K562 (cell line): ENCODE results near the gene PRSS8. TPM values are rescaled to one million over a fixed set of nuclear protein-coding genes. Genes with fewer than 3 reads are reported as not detected.

Experiments used
- HDAC2 ChIP-seq: fragments of 450-650 bp; IDR thresholded peaks from 2 replicates; pipeline ENCODE4 v1.6.1; 2016; ENCODE audit warnings: mild to moderate bottlenecking
- HLTF ChIP-seq: fragments of 450-650 bp; IDR thresholded peaks from 2 replicates; pipeline ENCODE4 v1.6.1; 2016
- KAT8 ChIP-seq: fragments of 450-650 bp; IDR thresholded peaks from 2 replicates; pipeline ENCODE4 v1.6.1; 2016; ENCODE audit warnings: low read depth, mild to moderate bottlenecking
- MEF2A ChIP-seq: IDR thresholded peaks from 2 replicates; pipeline ENCODE4 v1.6.1; 2011; ENCODE audit warnings: low read depth, mild to moderate bottlenecking, low read length, moderate library complexity; ENCODE audit not compliant: control insufficient read depth
- POLR2AphosphoS2 ChIP-seq: IDR thresholded peaks from 2 replicates; pipeline ENCODE4 v1.6.1; 2012; ENCODE audit warnings: low read length, improper control_type of control experiment
- REST ChIP-seq, 2 experiments: fragments of 450-650 bp; formaldehyde crosslinking in 1 of 2; IDR thresholded peaks; 2 replicates each; pipeline versions ENCODE4 v1.4.0 to v1.6.1; 2014 to 2020; ENCODE audit warnings: mild to moderate bottlenecking in 2 of 2, borderline replicate concordance in 1 of 2, low read depth in 1 of 2
- SIN3B ChIP-seq: fragments of 450-650 bp; IDR thresholded peaks from 2 replicates; pipeline ENCODE4 v1.6.1; 2017; ENCODE audit warnings: low read depth, mild to moderate bottlenecking, moderate library complexity
- SIX5 ChIP-seq, 2 experiments: IDR thresholded peaks; 2 replicates each; pipeline ENCODE4 v1.6.1; 2011; ENCODE audit warnings: low read length in 2 of 2, borderline replicate concordance in 1 of 2, low read depth in 1 of 2, mild to moderate bottlenecking in 1 of 2, moderate library complexity in 1 of 2; ENCODE audit not compliant: insufficient read depth in 1 of 2
- TCF15 ChIP-seq: fragments of 250-450 bp; sonication (Bioruptor Pico); IDR thresholded peaks from 2 replicates; pipeline ENCODE4 v1.8.0; 2022; ENCODE audit warnings: moderate library complexity, mild to moderate bottlenecking, inconsistent platforms
- ZC3H8 ChIP-seq: fragments of 450-650 bp; IDR thresholded peaks from 2 replicates; pipeline ENCODE4 v1.6.1; 2017
- ZEB2 ChIP-seq: fragments of 450-650 bp; IDR thresholded peaks from 2 replicates; pipeline ENCODE4 v1.6.1; 2016
- ZNF717 ChIP-seq: fragments of 250-450 bp; sonication (Bioruptor Pico); IDR thresholded peaks from 2 replicates; pipeline ENCODE4 v1.5.0; 2021
- polyA plus RNA-seq, 8 experiments: library from polyadenylated mRNA; depleted of rRNA in 4 of 8; stranded (reverse) in 5 of 8; unstranded in 3 of 8; fragments of >200 nt; fragmentation: Nextera tagmentation in 2 of 8; fragmentation: Illumina TruSeq in 1 of 8; extraction: Ambion mirVana in 2 of 8; extraction: Trizol in 1 of 8; gene quantifications; 2 replicates each; pipeline versions ENCODE4 v1.2.1 to v1.2.3, GENCODE V29; 2011 to 2014; ENCODE audit warnings: inconsistent platforms in 1 of 8, missing spikeins in 1 of 8
- total RNA-seq, 7 experiments: library from RNA; depleted of rRNA in 6 of 7; stranded (reverse); fragments of >200 nt in 6 of 7; fragmentation: Illumina TruSeq in 2 of 7; extraction: Trizol in 2 of 7; gene quantifications; 2 replicates each; pipeline versions ENCODE4 v1.2.1 to v1.2.3, GENCODE V29; 2011 to 2021; ENCODE audit warnings: low replicate concordance in 1 of 7
- TF ChIP-seq, protein P1 (sequence below), 2 experiments: IDR thresholded peaks; 2 replicates each; pipeline ENCODE4 v1.6.1; 2011; ENCODE audit warnings: borderline replicate concordance in 1 of 2, control low read depth in 1 of 2, low read depth in 1 of 2, low read length in 1 of 2, mild to moderate bottlenecking in 1 of 2, mixed read lengths in 1 of 2, moderate library complexity in 1 of 2; ENCODE audit not compliant: insufficient read depth in 1 of 2, insufficient read length in 1 of 2, poor library complexity in 1 of 2, severe bottlenecking in 1 of 2; ENCODE audit errors: extremely low read depth in 1 of 2
- TF ChIP-seq, protein P2 (sequence below), 2 experiments: IDR thresholded peaks in 1 of 2; conservative IDR thresholded peaks in 1 of 2; 2 replicates each; pipeline ENCODE4 v1.6.1; 2016; ENCODE audit warnings: low read depth in 2 of 2, mild to moderate bottlenecking in 1 of 2, missing compliant biosample characterization in 1 of 2, missing genetic modification characterization in 1 of 2, moderate library complexity in 1 of 2

Gene PRSS8
- total and polyA plus RNA-seq, 9 of the 15 experiments (the other 6 are each of a cell fraction or from before 2014, with no cell fraction given), result 0.25 to 3.9 (median 1.3) TPM; not detected in 1

DNA sequence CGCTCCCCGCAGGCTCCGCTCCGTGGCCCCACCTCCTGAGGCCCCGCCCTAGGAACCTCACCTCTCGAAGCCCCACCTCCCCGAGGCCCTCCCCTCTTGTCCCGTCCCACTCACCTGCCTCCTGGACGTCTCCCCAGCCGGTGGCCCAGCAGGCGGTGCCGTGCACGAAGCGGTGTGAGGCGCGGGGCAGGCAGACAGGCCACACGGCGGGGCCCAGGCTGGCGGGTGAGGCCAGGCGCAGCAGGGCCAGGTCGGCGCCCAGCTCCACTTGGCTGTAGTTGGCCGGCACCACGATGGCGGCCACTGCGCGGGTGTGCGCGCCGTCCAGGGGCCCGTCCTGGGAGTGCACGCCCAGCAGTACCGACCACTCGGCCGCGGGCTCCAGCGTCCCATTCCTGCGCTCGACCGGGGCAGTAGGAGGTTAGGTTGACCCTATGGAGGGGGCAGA is 12.8 kb upstream of the PRSS8 start (continued):
- no peak for TF ChIP-seq TCF15 (CRISPR knock-in tag)
- TF ChIP-seq MEF2A, result no peak
- TF ChIP-seq, protein P1, sequence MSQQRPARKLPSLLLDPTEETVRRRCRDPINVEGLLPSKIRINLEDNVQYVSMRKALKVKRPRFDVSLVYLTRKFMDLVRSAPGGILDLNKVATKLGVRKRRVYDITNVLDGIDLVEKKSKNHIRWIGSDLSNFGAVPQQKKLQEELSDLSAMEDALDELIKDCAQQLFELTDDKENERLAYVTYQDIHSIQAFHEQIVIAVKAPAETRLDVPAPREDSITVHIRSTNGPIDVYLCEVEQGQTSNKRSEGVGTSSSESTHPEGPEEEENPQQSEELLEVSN (IDR thresholded peaks at IDR 0.05; ENCODE audit: borderline replicate concordance in 1 of 2, extremely low read depth in 1 of 2, insufficient read depth in 1 of 2, insufficient read length in 1 of 2, low read depth in 1 of 2, low read length in 1 of 2, poor library complexity in 1 of 2, severe bottlenecking in 1 of 2), result peak; percentile 31 to 76
- TF ChIP-seq ZEB2, result no peak
- TF ChIP-seq HDAC2, result no peak
- TF ChIP-seq KAT8, result no peak
- no peak for TF ChIP-seq POLR2AphosphoS2
- no peak for TF ChIP-seq ZNF717
- TF ChIP-seq, protein P2, sequence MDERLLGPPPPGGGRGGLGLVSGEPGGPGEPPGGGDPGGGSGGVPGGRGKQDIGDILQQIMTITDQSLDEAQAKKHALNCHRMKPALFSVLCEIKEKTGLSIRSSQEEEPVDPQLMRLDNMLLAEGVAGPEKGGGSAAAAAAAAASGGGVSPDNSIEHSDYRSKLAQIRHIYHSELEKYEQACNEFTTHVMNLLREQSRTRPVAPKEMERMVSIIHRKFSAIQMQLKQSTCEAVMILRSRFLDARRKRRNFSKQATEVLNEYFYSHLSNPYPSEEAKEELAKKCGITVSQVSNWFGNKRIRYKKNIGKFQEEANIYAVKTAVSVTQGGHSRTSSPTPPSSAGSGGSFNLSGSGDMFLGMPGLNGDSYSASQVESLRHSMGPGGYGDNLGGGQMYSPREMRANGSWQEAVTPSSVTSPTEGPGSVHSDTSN (CRISPR knock-in tag; IDR thresholded peaks at IDR 0.05; ENCODE audit: low read depth), result no peak
- TF ChIP-seq, protein P2 (tag; conservative IDR thresholded peaks at IDR 0.05; ENCODE audit: low read depth), result no peak
- no peak for TF ChIP-seq SIN3B
- no peak for TF ChIP-seq ZC3H8
- no peak for TF ChIP-seq SIX5 (IDR thresholded peaks at IDR 0.05; ENCODE audit: borderline replicate concordance in 1 of 2, insufficient read depth in 1 of 2, low read depth in 1 of 2, low read length in 2 of 2)
- no peak for TF ChIP-seq HLTF
- TF ChIP-seq REST (IDR thresholded peaks at IDR 0.05; ENCODE audit: borderline replicate concordance), result 0 out of 2 replicates have a peak, but pooled peaks have one; percentile 19
- no peak for TF ChIP-seq REST (CRISPR knock-in tag; IDR thresholded peaks at IDR 0.05; ENCODE audit: low read depth)
